ENCODE data around the gene NEK4.

Gene NEK4

DNA sequence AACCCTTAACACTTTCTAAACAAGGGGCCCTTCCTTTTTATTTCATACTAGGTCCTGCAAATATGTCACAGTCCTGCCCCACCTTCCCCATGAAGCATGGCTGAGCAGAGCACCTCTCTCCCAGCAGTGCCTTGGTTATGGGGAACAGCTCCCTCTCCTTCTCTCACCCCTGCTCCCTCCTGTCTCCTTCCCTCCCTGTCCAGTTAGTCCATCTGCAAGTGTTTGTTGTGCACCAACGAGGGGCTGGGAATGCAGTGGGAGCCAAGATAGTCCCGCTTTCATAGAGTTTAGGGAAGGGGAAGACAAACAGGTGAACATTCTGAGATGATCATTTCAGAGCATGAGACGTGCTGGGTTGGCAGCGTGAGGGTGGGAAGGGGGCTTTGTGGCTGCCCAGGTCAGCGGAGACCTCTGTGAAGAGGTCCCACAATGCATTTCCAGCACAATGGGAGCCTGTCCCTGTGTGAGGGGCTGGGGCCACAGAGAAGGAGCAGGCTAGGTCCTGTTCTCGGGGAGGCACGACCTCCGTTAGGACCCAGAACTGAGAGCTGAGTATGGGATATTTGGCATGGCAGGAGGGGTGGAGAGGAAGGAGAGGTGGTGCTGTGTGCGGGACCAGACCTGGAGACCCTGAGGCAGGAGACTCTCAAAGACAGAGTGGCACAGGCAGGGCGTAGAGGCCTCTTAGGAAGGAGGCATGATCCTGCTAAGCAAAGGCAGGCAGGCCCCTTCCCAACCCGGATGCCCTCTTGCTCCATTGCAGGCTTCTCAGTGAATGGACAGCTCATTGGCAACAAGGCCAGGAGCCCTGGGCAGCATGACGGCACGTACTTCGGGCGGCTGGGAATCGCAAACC, 18.4 kb upstream of the NEK4 start:
- no peak overlapping the region for H3K27ac ChIP-seq
- TF ChIP-seq ZFX (IDR thresholded peaks at IDR 0.05), result no peak
- TF ChIP-seq, protein P1, sequence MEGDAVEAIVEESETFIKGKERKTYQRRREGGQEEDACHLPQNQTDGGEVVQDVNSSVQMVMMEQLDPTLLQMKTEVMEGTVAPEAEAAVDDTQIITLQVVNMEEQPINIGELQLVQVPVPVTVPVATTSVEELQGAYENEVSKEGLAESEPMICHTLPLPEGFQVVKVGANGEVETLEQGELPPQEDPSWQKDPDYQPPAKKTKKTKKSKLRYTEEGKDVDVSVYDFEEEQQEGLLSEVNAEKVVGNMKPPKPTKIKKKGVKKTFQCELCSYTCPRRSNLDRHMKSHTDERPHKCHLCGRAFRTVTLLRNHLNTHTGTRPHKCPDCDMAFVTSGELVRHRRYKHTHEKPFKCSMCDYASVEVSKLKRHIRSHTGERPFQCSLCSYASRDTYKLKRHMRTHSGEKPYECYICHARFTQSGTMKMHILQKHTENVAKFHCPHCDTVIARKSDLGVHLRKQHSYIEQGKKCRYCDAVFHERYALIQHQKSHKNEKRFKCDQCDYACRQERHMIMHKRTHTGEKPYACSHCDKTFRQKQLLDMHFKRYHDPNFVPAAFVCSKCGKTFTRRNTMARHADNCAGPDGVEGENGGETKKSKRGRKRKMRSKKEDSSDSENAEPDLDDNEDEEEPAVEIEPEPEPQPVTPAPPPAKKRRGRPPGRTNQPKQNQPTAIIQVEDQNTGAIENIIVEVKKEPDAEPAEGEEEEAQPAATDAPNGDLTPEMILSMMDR (conservative IDR thresholded peaks at IDR 0.05), result no peak

DNA sequence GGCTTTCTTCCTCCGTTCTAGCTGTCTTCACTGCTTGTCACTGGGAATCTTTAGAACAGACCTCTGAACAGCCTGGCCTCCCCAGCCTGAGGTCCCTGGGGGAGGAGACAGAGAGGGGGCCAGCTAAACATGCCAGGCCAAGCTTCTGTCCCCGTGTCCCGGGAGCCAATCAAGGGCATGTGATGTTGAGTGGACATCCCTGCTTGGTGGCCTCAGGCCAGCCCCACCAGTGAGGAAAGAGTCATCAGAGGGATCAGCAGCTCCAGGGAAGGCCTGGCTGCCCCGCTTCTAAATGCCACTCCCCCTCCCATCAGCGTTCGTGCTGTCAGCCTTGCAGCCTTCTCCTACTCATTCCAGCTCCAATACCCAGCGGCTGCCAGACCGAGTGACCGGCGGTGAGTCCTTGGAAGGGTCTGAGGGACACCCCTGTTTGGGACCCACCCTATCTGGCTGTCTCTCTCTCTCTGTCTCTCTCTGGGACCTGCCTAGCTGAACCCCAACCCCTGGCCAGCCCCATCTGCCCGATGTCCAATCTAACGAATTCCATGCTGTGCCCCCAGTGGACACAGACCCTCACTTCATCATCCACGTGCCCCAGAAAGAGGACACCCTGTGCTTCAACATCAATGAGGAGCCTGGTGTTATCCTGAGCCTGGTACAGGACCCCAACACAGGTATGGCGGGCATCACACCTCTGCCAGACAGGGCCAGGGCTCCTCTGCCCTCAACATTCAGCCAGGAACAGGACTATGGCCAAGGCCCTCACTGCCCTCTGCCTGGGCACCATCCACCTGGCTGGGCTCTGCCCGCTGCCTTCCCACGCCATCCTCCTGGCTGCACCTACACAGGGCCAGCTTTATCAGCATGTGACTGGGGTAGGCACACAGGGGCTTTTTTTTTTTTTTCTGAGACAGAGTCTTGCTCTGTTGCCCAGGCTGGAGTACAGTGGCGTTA, 17.2 kb upstream of the NEK4 start:
- no peak overlapping the region for H3K27ac ChIP-seq
- TF ChIP-seq, protein P1 (conservative IDR thresholded peaks at IDR 0.05), result no peak
- no peak for TF ChIP-seq ZFX (IDR thresholded peaks at IDR 0.05)

DNA sequence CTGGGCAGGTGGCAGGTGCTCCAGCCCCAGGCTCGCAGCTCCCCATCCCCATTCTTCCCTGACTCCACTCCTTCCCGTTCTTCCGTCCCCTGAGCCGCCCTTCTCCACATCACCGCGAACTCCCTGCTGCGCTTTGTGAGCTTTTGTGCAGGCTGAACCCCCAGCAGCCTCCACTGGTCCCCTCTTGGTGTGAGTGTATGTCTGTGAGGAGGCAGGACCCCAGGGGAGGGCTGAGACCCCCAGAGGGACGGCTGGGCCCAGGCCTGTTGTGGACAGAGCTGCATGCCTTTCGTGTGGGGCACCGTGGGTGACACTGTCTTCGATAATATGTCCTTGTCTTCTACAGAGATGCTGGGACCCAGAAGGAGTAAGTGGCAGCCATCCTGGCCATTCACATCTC, 16.5 kb upstream of the NEK4 start:
- TF ChIP-seq, protein P1 (conservative IDR thresholded peaks at IDR 0.05), result no peak
- H3K27ac ChIP-seq, result no peak overlapping the region

DNA sequence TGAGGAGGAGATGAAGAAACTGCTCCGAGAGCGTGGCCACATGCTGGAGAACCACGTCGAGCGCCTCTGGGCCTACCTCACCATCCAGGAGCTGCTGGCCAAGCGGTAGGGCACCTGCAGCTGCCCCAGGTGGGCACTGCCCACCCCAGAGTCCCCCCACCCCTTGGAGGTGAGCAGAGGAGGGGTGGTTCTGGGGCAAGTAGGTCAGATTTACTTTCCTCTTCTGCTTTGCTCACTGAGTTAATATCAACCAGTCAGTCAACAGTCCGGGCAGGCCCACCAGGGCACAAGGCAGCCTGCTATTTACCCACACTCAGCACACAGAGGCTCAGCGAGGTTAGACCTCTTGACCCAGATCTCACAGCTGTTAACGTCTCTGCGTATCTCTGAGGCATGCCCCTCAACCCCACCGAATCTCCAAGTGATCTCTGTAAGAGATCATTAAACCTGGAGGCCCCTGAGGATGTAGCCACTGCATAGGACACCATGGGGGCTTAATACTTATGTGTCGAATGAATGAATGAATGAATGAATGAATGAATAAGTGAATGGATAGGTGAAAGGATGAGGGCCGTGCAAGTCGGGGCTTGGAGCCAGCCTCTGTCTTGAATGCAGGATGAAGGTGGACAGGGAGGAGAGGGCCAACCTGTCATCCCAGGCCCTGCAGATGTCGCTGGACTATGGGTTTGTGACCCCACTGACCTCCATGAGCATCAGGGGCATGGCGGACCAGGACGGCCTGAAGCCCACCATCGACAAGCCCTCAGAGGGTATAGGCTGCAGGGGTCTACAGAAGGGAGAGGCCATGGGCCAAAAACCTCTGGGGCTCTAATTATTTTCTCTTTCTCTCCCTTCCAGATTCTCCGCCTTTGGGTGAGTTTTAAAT, 15.8 kb upstream of the NEK4 start:
- H3K27ac ChIP-seq, result no peak overlapping the region
- TF ChIP-seq ZFX (IDR thresholded peaks at IDR 0.05), result no peak
- TF ChIP-seq, protein P1 (conservative IDR thresholded peaks at IDR 0.05), result no peak

DNA sequence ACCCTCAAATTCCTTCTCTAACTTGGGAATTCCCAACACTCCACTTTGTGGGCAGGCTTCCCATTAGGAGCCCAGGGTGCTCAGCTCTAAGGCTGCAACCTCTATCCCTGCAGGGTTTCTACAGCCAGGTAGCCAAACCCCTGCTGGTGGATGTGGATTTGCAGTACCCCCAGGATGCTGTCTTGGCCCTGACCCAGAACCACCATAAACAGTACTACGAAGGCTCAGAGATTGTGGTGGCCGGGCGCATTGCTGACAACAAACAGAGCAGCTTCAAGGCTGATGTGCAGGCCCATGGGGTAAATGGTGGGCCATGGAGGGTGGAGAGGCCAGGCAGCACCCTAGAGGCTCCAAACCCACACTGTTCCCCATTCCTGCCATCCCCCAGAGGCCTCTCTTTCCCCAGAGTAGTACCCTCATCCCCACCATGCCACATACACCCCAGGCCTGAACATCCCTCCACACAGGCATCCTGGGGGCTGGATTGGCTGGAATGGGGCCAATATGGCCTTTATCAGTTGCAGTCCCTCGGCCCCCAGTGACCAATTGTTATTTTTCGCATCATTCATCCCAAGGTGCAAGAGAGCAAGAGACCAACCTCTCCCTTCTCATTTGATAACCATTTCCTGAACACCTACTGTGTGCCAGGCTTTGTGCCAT, 14.3 kb upstream of the NEK4 start:
- no peak overlapping the region for H3K27ac ChIP-seq
- TF ChIP-seq, protein P1 (conservative IDR thresholded peaks at IDR 0.05), result no peak
- no peak for TF ChIP-seq ZFX (IDR thresholded peaks at IDR 0.05)

DNA sequence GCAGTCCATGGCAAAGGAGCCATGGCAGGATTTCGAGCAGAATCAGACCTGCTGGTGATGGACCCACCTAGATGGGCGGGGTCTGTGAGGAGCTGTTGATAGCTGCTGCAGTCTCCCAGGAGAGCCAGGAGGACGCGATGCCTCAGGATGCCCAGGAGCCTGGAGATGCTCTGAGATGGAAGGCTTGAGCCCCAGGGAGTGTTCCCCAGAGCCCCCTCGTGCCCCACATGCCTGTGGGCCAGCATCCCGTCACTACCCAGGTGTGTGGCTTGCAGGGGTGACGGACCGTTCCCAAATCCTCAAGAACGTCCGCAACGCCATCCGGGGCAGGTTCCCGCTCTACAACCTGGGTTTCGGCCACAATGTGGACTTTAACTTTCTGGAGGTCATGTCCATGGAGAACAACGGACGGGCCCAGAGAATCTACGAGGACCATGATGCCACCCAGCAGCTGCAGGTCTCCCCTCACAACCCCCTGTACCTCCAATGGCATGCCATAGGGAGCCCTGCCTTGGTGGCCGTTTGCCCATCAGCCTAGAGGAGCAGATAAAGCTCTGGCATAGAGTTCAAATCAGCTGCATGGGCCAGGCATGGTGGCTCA, 13.4 kb upstream of the NEK4 start:
- TF ChIP-seq, protein P1 (conservative IDR thresholded peaks at IDR 0.05), result no peak
- TF ChIP-seq ZFX (IDR thresholded peaks at IDR 0.05), result no peak
- no peak overlapping the region for H3K27ac ChIP-seq
